ENCODE measurements around the gene ARNT2. TPM values are rescaled to one million over a fixed set of nuclear protein-coding genes. Genes with fewer than 3 reads are reported as not detected.

ARNT2 gene
- total and polyA plus RNA-seq, 2 of the 13 experiments (the other 11 are each of a cell fraction or from before 2014, with no cell fraction given), result 0.69 to 1.7 TPM

GRCh38 chr15:80455668-80456442, 51.7 kb downstream of the ARNT2 start (continued):
- TF ChIP-seq ZXDC (CRISPR knock-in tag; IDR thresholded peaks at IDR 0.05) (no peak), GLMP (CRISPR knock-in tag; IDR thresholded peaks at IDR 0.05; ENCODE audit: borderline replicate concordance) (no peak), TRAFD1 (CRISPR knock-in tag; IDR thresholded peaks at IDR 0.05; ENCODE audit: borderline replicate concordance) (no peak), BCL3 (CRISPR knock-in tag; IDR thresholded peaks at IDR 0.05) (no peak), DR1 (CRISPR knock-in tag; IDR thresholded peaks at IDR 0.05) (no peak), PITX1 (CRISPR knock-in tag; IDR thresholded peaks at IDR 0.05) (0 out of 2 replicates have a peak, but pooled peaks have one; percentile 21), ZNF639 (CRISPR knock-in tag; conservative IDR thresholded peaks at IDR 0.05) (no peak), DMTF1 (CRISPR knock-in tag; IDR thresholded peaks at IDR 0.05) (no peak), SOX5 (CRISPR knock-in tag; IDR thresholded peaks at IDR 0.05; ENCODE audit: borderline replicate concordance) (no peak), ARNT (IDR thresholded peaks at IDR 0.05) (no peak), SMC3 (IDR thresholded peaks at IDR 0.05; ENCODE audit: low read length) (peak; percentile 91), ZNF263 (CRISPR knock-in tag; IDR thresholded peaks at IDR 0.05) (no peak), TOPORS (CRISPR knock-in tag; IDR thresholded peaks at IDR 0.05) (no peak), ZNF784 (CRISPR knock-in tag; IDR thresholded peaks at IDR 0.05; ENCODE audit: borderline replicate concordance) (no peak), SOX6 (IDR thresholded peaks at IDR 0.05) (no peak), SOX6 (CRISPR knock-in tag; IDR thresholded peaks at IDR 0.05) (no peak), FOXK1 (CRISPR knock-in tag; IDR thresholded peaks at IDR 0.05; ENCODE audit: borderline replicate concordance, low read depth) (peak; percentile 13; the same call in 1 of the 2 replicates)

Measured in HepG2 (cell line).